Tibial nerve (tissue), 4 donors: ENCODE results near the gene PPP4R4. TPM values are rescaled to one million over a fixed set of nuclear protein-coding genes. Genes with fewer than 3 reads are reported as not detected.
"Not testable (repeated sequence)": the region's sequence is repeated elsewhere in the genome, so short reads cannot be mapped to it uniquely, and the experiment has no call there.

Source experiments
- DNase-seq, 2 donors: peaks; one replicate each; pipeline ENCODE4 v3.0.0-alpha.2; 2019; ENCODE audit warnings: low spot score in 2 of 2
- H3K27ac ChIP-seq, 4 donors: fragments of 200-600 bp; sonication (generic) in 3 of 4; one replicate each; pipeline ENCODE4 v1.5.1; 2017 to 2019; ENCODE audit warnings: mild to moderate bottlenecking in 1 of 4
- H3K27me3 ChIP-seq, 2 donors: fragments of 200-600 bp; sonication (generic) in 1 of 2; one replicate each; pipeline versions ENCODE4 v1.5.1 to v1.6.0; 2017 to 2019
- H3K36me3 ChIP-seq, 3 donors: fragments of 200-600 bp; sonication (generic); one replicate each; pipeline ENCODE4 v1.5.1; 2018 to 2019
- H3K4me1 ChIP-seq, 4 donors: fragments of 200-600 bp; sonication (generic) in 3 of 4; one replicate each; pipeline ENCODE4 v1.5.1; 2017 to 2019
- H3K4me3 ChIP-seq, 4 donors: fragments of 200-600 bp; sonication (generic) in 3 of 4; one replicate each; pipeline ENCODE4 v1.5.1; 2017 to 2019; ENCODE audit warnings: mild to moderate bottlenecking in 1 of 4, moderate library complexity in 1 of 4
- H3K9me3 ChIP-seq, 4 donors: fragments of 200-600 bp; sonication (generic) in 3 of 4; one replicate each; pipeline ENCODE4 v1.5.1; 2017 to 2019
- CTCF ChIP-seq, 5 experiments: fragments of 200-600 bp in 3 of 5; fragments of 450-650 bp in 2 of 5; sonication (generic) in 3 of 5; IDR thresholded peaks; one replicate each; pipeline ENCODE4 v1.5.1; 2016 to 2019; ENCODE audit warnings: antibody characterized with exemption in 5 of 5, mild to moderate bottlenecking in 3 of 5, moderate library complexity in 2 of 5
- EP300 ChIP-seq, 2 donors: sonication (generic); formaldehyde crosslinking; IDR thresholded peaks; one replicate each; pipeline ENCODE4 v1.6.1; 2017; ENCODE audit warnings: antibody characterized with exemption in 2 of 2, mild to moderate bottlenecking in 1 of 2
- POLR2A ChIP-seq, 2 donors: fragments of 450-650 bp; IDR thresholded peaks; one replicate each; pipeline ENCODE4 v1.6.1; 2017; ENCODE audit warnings: antibody characterized with exemption in 2 of 2, mild to moderate bottlenecking in 2 of 2, moderate library complexity in 2 of 2
- WGBS, 2 donors: methylation state at CpG; one replicate each; pipeline ENCODE4 v1.1.5; 2018; 5-methylcytosine and 5-hydroxymethylcytosine counted together
- total RNA-seq, 4 donors: library from RNA; depleted of rRNA; stranded (reverse); fragments of >200 nt; gene quantifications; one replicate each; pipeline ENCODE4 v1.1.0, GENCODE V29; 2016

PPP4R4 gene
- total RNA-seq, 4 donors from 2014 or later, result 1.2 to 9.0 (median 3.4) TPM

GRCh38 chr14:94203473-94204210 lies 29.5 kb downstream of the PPP4R4 start:
- Histone ChIP-seq H3K36me3 (no peaks in the 10 kb centered on the region), H3K4me1 (no peaks in the 10 kb centered on the region), H3K9me3 (peaks cover 0 to 15% (median 0%) of the 10 kb centered on the region in 4 donors), H3K27me3 (no peaks in the 10 kb centered on the region), H3K4me3 (no peak overlapping the region), H3K27ac (no peak overlapping the region)
- DNase-seq, result no peak
- 49 to 65% methylated on average over 2 of the region's 2 CpGs for WGBS, 2 donors
- TF ChIP-seq EP300 (IDR thresholded peaks at IDR 0.05) (no peak), POLR2A (IDR thresholded peaks at IDR 0.05) (no peak), CTCF (IDR thresholded peaks at IDR 0.05) (no peak)

- peaks cover 0 to 7% (median 3%) of the 10 kb centered on the region in 4 donors for H3K9me3 ChIP-seq
- DNase-seq, result no peak
- no peak overlapping the region for H3K27ac ChIP-seq
- WGBS, 2 donors, result 60 to 72% methylated on average over 1 of the region's 1 CpG
- H3K27me3 ChIP-seq, result no peaks in the 10 kb centered on the region
- H3K4me1 ChIP-seq, result no peaks in the 10 kb centered on the region
- TF ChIP-seq CTCF (IDR thresholded peaks at IDR 0.05), result no peak
- no peak for TF ChIP-seq EP300 (IDR thresholded peaks at IDR 0.05)
- no peak for TF ChIP-seq POLR2A (IDR thresholded peaks at IDR 0.05)
- no peaks in the 10 kb centered on the region for H3K36me3 ChIP-seq
- no peak overlapping the region for H3K4me3 ChIP-seq
Measured at GRCh38 chr14:94213021-94213420, 38.9 kb downstream of the PPP4R4 start.

GRCh38 chr14:94213741-94214140 lies 39.6 kb downstream of the PPP4R4 start:
- H3K27ac ChIP-seq, result no peak overlapping the region
- no peaks in the 10 kb centered on the region for H3K27me3 ChIP-seq
- no peak overlapping the region for H3K4me3 ChIP-seq
- no peaks in the 10 kb centered on the region for H3K36me3 ChIP-seq
- DNase-seq, result no peak
- H3K9me3 ChIP-seq, result peaks cover 0 to 7% (median 3%) of the 10 kb centered on the region in 4 donors
- no peaks in the 10 kb centered on the region for H3K4me1 ChIP-seq
- TF ChIP-seq CTCF (IDR thresholded peaks at IDR 0.05), result no peak
- TF ChIP-seq EP300 (IDR thresholded peaks at IDR 0.05), result no peak
- TF ChIP-seq POLR2A (IDR thresholded peaks at IDR 0.05), result no peak
- WGBS, 2 donors, result 89 to 92% methylated on average over 2 of the region's 2 CpGs

- peaks cover 0 to 15% (median 3%) of the 10 kb centered on the region in 4 donors for H3K9me3 ChIP-seq
- no peaks in the 10 kb centered on the region for H3K27me3 ChIP-seq
- no peaks in the 10 kb centered on the region for H3K4me1 ChIP-seq
- no peak overlapping the region for H3K4me3 ChIP-seq
- TF ChIP-seq POLR2A (IDR thresholded peaks at IDR 0.05) (no peak), EP300 (IDR thresholded peaks at IDR 0.05) (no peak), CTCF (IDR thresholded peaks at IDR 0.05) (no peak)
- no peak overlapping the region for H3K27ac ChIP-seq
- no peak for DNase-seq
- no peaks in the 10 kb centered on the region for H3K36me3 ChIP-seq
- WGBS, 2 donors, result 61 to 63% methylated on average over 2 of the region's 2 CpGs
Measured at GRCh38 chr14:94217116-94217515, 43.0 kb downstream of the PPP4R4 start.

- not testable (repeated sequence) for H3K36me3 ChIP-seq, H3K27ac ChIP-seq, H3K4me1 ChIP-seq, H3K4me3 ChIP-seq, DNase-seq, H3K27me3 ChIP-seq
- H3K9me3 ChIP-seq, result peaks cover 0 to 19% (median 3%) of the 10 kb centered on the region in 4 donors
- 85 to 90% methylated on average over 47 of the region's 47 CpGs for WGBS, 2 donors
Measured at GRCh38 chr14:94218198-94218886, 44.2 kb downstream of the PPP4R4 start.
